Panc1 (cell line): ENCODE results near the gene TANK.

ENCODE experiments used
- CTCF ChIP-seq: fragments of 450-650 bp; IDR thresholded peaks from 2 replicates; pipeline ENCODE4 v1.5.1; 2017; ENCODE audit warnings: mild to moderate bottlenecking
- POLR2AphosphoS5 ChIP-seq: IDR thresholded peaks from 2 replicates; pipeline ENCODE4 v1.6.1; 2012; ENCODE audit warnings: mild to moderate bottlenecking, low read depth, low read length, moderate library complexity
- REST ChIP-seq, 2 experiments: IDR thresholded peaks; 2 replicates each; pipeline ENCODE4 v1.6.1; 2011 to 2012; ENCODE audit warnings: low read depth in 2 of 2, control low read depth in 1 of 2, low read length in 1 of 2, mild to moderate bottlenecking in 1 of 2, moderate library complexity in 1 of 2; ENCODE audit not compliant: insufficient read depth in 1 of 2
- SIN3A ChIP-seq: IDR thresholded peaks from 2 replicates; pipeline ENCODE4 v1.6.1; 2012; ENCODE audit warnings: low read depth, mild to moderate bottlenecking, low read length, moderate library complexity, borderline replicate concordance; ENCODE audit not compliant: insufficient read depth

- TF ChIP-seq CTCF = no peak
- TF ChIP-seq POLR2AphosphoS5 = no peak
- no peak for TF ChIP-seq REST (IDR thresholded peaks at IDR 0.05; ENCODE audit: insufficient read depth in 1 of 2, low read depth in 2 of 2, low read length in 1 of 2)
- TF ChIP-seq SIN3A = no peak
These were observed 38.6 kb upstream of the TANK start for GRCh38 chr2:161121622-161122021.
